Osteoblast (primary cell): ENCODE measurements around the gene PSPN. TPM values are rescaled to one million over a fixed set of nuclear protein-coding genes. Genes with fewer than 3 reads are reported as not detected.

Experiments
- DNase-seq: peaks from one replicate; pipeline ENCODE4 v3.0.0; 2011; ENCODE audit warnings: low spot score, mixed read lengths; ENCODE audit not compliant: insufficient read length; ENCODE audit errors: missing footprints
- H2AFZ ChIP-seq: 2 replicates; pipeline ENCODE4 v1.6.0; 2011; ENCODE audit warnings: mild to moderate bottlenecking, low read length
- H3K27ac ChIP-seq: 2 replicates; pipeline ENCODE4 v1.5.1; 2011; ENCODE audit warnings: mild to moderate bottlenecking, low read depth, low read length, moderate library complexity
- H3K27me3 ChIP-seq: 2 replicates; pipeline ENCODE4 v1.6.0; 2012; ENCODE audit warnings: mild to moderate bottlenecking, control low read depth, inconsistent platforms, low read length, moderate library complexity; ENCODE audit not compliant: insufficient read depth
- H3K36me3 ChIP-seq: 2 replicates; pipeline ENCODE4 v1.5.1; 2011; ENCODE audit warnings: mild to moderate bottlenecking, low read length, control low read depth, moderate library complexity; ENCODE audit not compliant: insufficient read depth
- H3K4me1 ChIP-seq: 2 replicates; pipeline ENCODE4 v1.5.1; 2011; ENCODE audit warnings: mild to moderate bottlenecking, low read length, control low read depth, moderate library complexity; ENCODE audit not compliant: insufficient read depth
- H3K4me2 ChIP-seq: 2 replicates; pipeline ENCODE4 v1.6.0; 2011; ENCODE audit warnings: mild to moderate bottlenecking, low read length; ENCODE audit not compliant: insufficient read depth
- H3K4me3 ChIP-seq: fragments of 200-600 bp; sonication (generic); 3 replicates; pipeline ENCODE4 v1.5.1; 2012; ENCODE audit warnings: mild to moderate bottlenecking, low read length, inconsistent platforms; ENCODE audit not compliant: insufficient read depth
- H3K79me2 ChIP-seq: 2 replicates; pipeline ENCODE4 v1.6.0; 2012; ENCODE audit warnings: mild to moderate bottlenecking, low read length, control low read depth, inconsistent platforms; ENCODE audit not compliant: insufficient read depth
- H3K9me3 ChIP-seq: 2 replicates; pipeline ENCODE4 v1.5.1; 2011; ENCODE audit warnings: low read depth, low read length, control low read depth
- H4K20me1 ChIP-seq: 2 replicates; pipeline ENCODE4 v1.6.0; 2012; ENCODE audit warnings: mild to moderate bottlenecking, low read length, control low read depth; ENCODE audit not compliant: insufficient read depth
- CTCF ChIP-seq: IDR thresholded peaks from 2 replicates; pipeline ENCODE4 v1.5.1; 2011; ENCODE audit warnings: mild to moderate bottlenecking, low read depth, low read length, moderate library complexity; ENCODE audit errors: extremely low read depth
- total RNA-seq: library from RNA; depleted of rRNA; stranded (reverse); fragments of >200 nt; gene quantifications from 2 replicates; pipeline ENCODE4 v1.2.3, GENCODE V29; 2012

Gene PSPN
- total RNA-seq, 1 donor = 1.1 TPM

GRCh38 chr19:6394831-6395230, 19.1 kb upstream of the PSPN start:
- H3K79me2 ChIP-seq = peaks cover 23% of the 10 kb centered on the region
- H4K20me1 ChIP-seq = no peaks in the 10 kb centered on the region
- H3K4me1 ChIP-seq = peaks cover 10% of the 10 kb centered on the region
- TF ChIP-seq CTCF = no peak
- DNase-seq = no peak
- H3K4me3 ChIP-seq = no peak overlapping the region
- peaks cover 13% of the 10 kb centered on the region for H3K36me3 ChIP-seq
- no peak overlapping the region for H3K4me2 ChIP-seq
- no peak overlapping the region for H3K27ac ChIP-seq
- no peaks in the 10 kb centered on the region for H3K9me3 ChIP-seq
- H3K27me3 ChIP-seq = no peaks in the 10 kb centered on the region
- no peak overlapping the region for H2AFZ ChIP-seq

GRCh38 chr19:6393983-6394412, 18.3 kb upstream of the PSPN start:
- Histone ChIP-seq H3K27ac (peak overlapping the region; percentile 98), H3K27me3 (no peaks in the 10 kb centered on the region), H4K20me1 (no peaks in the 10 kb centered on the region), H3K9me3 (no peaks in the 10 kb centered on the region), H3K36me3 (peaks cover 20% of the 10 kb centered on the region), H3K4me3 (peak overlapping the region; percentile 94), H3K79me2 (peaks cover 23% of the 10 kb centered on the region), H3K4me2 (peak overlapping the region; percentile 98), H2AFZ (peak overlapping the region; percentile 100), H3K4me1 (peaks cover 10% of the 10 kb centered on the region)
- no peak for DNase-seq
- no peak for TF ChIP-seq CTCF

GRCh38 chr19:6393074-6393982, 17.6 kb upstream of the PSPN start, which contains the start of gene GTF2F1:
Gene GTF2F1 (minus strand): TSS chr19:6393164. CDS start chr19:6392995, 169 bp downstream.
- H3K27ac ChIP-seq = peak within 1 kb of the TSS; percentile 98
- peaks cover 23% of the 10 kb centered on the region for H3K79me2 ChIP-seq
- peaks cover 27% of the 10 kb centered on the region for H3K36me3 ChIP-seq
- peak within 1 kb of the TSS; percentile 98 for H3K4me2 ChIP-seq
- peak within 1 kb of the TSS; percentile 100 for H2AFZ ChIP-seq
- peak; percentile 99 for DNase-seq
- H3K4me3 ChIP-seq = peak within 1 kb of the TSS; percentile 94
- H3K9me3 ChIP-seq = no peaks in the 10 kb centered on the region
- peaks cover 10% of the 10 kb centered on the region for H3K4me1 ChIP-seq
- no peak for TF ChIP-seq CTCF
- H4K20me1 ChIP-seq = peaks cover under 1% of the 10 kb centered on the region
- H3K27me3 ChIP-seq = no peaks in the 10 kb centered on the region
